ENCODE data around the gene STEAP3.

STEAP3 gene

DNA sequence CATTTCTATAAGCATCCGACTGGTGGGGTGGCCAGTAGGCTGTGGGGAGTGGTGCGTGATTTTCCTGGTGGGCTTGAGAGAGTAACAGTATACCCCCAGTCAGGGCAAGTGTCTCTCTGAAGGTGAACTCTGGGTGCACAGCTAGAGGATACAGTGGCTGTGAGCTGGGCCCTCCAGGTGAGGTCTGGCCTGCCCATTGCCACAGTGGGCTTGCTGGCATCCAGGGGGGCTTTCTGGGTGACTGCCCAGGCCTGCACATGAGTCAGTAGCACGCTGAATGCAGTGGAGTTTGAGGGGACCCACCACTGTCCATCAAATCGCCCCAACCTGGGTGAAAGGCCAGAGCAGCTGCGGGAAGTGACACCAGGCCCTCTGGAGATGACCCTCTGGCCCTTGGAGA lies 4.5 kb downstream of the STEAP3 start:
- no peak for DNase-seq

DNA sequence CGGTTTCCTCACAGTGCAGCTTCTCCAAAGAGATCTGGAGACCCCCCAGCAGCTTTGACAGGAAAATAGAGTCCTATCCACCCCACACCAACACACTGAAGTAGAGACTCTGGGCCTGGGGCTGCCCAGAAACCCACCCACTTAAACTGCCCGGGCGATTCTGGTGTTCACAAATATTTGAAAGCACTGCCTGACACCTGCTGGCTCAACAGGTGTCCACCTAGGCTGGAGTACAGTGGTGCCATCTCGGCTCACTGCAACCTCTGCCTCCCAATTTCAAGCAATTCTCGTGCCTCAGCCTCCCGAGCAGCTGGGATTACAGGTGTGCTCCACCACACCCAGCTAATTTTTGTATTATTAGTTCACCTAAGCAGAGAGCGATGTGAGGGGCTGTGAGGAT lies 5.3 kb downstream of the STEAP3 start:
- no peak for DNase-seq

DNA sequence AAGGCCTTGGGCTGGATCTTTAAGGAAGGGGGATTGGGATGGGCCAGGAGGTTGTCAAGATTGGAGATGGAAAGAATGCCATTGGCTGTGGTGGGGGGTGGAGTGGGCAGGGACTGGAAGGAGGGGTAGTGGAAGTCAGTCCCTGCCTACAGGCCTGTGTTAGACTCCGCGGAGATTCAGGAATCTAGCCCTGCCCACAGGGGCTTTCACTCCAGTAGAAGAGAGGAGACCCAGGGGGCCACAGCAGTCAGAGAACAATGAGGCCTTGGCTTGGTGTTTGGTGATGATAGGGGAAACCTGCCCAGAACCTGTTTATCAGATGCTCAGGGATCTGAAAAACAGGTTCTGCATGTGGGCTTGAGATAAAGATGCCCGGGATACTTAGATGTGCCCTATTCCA lies 6.1 kb downstream of the STEAP3 start:
- no peak for DNase-seq

DNA sequence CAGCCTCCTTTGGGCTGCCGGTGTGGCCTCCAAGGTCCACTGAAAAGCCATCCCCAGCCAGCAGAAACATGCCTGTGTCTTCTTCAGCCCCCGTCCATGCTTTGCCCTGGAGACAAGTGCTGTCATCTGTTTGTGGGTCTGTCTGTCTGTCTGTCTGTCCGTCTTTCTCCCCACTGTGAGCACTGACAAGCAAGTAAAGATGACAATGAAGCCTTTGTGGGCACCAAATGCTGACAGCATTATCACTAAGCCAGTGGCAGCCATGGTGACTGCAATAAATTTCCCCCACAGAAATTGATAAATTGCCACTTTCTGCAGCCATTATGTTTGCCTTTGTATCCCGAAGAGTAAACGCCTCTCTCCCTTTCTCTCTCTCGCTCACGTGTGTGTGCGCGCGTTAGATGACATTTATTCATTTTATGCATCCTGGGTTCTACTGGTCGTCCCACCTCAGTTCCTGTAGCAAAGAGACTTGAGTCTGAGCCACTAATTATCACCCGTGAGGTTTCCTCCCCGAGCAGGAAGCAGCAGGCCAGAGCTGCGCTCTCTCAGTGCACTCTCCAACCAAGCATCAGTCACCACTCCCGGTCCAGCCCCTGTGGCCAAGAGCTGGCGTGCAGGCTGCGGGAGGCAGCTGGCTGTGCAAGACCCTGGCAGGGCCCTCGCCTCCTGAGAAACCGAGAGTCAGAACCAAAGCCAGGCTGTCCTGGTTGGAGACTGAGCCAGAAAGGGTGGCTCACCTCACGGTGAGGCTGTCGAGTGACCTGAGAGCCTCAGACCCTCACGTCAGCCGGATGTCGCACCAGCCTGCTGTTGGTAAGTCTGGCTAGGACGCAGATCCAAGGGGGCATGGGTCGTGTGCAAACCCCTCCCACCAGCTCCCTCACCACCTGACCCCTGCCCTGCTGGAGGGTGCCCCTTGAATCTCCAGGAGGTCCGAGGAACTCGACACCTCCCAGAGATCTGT lies 6.9 kb downstream of the STEAP3 start:
- DNase-seq = no peak

DNA sequence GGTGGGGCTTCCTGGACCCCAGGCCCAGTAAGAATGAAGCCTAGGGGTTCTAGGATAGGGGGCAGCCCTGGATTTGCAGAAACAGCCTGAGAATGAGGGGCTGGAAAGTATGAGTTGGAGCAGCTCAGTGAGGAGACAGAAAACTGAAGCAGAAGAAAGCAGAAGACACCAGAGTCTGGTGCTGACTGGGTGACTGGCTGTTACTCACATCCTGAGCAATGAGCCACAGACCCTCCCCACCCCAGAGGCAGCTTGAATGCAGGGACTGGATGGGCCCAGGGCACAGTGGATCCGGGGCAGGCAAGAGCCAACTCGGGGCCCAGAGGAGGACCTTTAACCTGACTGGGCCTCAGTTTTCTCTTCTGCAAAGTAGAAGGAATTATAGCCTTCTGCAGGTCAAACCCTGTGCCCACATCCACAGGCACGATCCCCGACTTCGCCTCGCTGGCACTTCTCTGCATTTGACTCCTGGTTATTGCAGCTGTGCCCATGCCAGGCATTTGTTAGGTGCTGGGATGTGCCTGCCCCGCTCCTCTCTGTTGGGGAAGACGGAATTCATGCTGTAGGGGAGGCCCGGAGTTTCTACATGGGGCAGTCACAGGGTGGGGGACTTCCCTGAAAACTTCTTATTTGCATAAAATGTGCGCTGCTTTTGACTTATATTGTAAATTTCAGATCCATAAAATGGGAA lies 8.5 kb downstream of the STEAP3 start:
- DNase-seq = no peak

DNA sequence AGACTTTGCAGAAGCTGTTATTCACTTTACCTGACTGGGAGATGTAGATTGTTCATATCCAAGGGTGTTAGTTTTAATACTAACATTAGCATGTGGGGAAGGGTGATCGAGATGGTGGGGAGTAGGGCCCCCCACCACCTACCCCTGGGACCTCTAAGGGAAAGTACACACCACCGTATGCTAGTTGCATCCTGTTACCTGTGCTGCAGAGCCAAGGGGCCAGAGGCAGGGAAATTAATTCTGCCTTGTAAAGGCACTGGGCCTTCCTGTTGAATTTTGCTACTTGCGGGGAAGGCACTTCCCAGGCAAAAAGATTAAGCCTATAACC lies 9.0 kb downstream of the STEAP3 start:
- DNase-seq = no peak

DNA sequence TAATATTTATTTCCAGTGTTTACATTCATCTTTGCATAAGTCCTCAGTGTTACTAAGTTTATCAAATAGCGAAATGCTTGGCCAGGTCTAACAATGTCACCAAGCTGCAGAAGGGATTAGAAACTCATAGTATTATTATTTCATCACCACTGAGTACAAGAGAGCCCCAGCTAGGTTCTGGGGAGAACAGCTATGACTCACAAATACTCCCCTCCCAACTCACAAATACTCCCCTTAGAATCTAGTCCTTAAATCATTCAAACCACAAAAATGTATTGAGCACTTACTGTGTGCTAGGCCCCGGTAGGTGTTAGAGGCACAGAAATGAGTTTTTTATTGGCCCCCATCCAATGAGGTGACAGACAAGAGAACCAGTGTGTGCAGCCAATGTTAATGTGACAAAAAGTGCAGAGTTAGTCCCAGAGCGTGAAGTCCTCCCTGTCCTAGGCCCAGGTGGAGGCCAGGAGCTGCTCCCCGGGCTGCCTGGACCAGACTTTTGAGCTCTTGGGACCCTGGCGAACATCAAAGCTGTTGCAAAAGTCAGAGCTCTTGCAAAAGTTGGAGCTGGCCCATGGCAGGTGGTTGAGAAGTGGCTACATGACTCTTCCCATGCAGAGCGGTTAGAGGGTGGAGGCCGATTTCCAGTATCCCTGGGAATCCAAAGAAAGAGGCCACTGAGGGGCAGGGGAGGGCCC lies 9.8 kb downstream of the STEAP3 start:
- DNase-seq = no peak

DNA sequence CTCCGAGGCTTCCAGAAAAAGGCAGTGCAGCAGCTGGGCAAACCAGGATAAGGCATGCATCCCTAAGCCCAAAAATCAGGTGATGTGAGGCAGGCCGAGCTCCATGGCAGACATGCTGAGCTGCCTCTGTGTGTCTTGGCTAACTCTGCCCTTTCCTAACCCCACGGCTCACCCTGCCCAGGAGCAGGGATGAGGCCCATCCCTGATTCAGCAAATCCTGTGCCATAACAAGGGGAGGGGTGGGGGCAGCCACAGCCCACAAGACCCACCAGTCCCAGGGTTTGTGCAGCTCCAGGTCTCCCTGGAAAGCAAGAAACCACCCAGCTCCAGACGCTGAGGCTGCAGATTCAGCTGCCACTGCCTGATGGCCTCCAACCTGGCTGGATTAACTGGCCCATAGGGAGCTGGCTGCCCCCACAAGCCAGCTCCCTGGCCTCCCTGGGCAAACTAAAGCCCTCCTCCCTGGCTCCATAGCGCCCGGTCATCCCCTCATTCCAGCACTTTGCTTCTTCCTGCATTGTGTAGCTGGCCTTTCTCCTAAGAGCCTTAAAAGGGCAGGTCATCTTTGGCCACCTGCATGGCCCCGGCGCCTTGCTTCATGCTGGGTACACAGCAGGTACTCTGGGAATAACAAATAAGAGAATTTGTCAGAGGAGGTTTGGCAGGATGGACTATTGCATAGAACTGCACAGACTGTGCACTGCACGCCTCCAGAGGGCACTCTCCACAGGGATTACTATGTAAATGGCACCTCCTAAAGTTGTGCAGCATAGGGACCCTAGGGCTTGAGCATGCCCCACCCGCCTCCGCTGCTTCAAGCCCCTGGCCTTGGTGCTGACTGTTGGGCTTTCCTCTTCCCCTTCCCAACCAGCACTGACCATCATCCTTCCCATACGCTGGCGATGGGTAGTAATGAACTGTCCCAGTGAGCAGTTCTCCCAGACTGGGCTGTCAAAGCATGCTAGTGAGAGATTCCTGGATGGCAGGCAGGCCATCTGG lies 10.7 kb downstream of the STEAP3 start:
- DNase-seq = no peak

DNA sequence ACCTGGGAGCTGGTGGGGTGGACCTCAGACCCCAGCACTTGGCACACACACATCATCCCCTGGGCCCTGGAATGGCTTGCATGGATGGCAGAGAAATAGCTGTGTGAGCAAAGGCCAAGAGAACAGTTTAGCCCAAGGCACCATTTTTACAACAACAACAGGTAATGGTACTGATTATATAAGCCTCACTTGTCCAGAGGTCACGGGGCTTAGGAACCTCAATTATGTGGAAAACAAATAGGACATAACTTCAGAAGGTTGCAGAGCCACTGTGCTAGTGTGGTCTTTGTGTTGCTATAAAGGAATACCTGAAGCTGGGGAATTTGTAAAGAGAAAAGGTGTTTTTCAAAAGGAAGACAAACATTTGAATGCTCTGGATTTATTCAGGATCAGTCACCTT lies 13.2 kb downstream of the STEAP3 start:
- DNase-seq = no peak

DNA sequence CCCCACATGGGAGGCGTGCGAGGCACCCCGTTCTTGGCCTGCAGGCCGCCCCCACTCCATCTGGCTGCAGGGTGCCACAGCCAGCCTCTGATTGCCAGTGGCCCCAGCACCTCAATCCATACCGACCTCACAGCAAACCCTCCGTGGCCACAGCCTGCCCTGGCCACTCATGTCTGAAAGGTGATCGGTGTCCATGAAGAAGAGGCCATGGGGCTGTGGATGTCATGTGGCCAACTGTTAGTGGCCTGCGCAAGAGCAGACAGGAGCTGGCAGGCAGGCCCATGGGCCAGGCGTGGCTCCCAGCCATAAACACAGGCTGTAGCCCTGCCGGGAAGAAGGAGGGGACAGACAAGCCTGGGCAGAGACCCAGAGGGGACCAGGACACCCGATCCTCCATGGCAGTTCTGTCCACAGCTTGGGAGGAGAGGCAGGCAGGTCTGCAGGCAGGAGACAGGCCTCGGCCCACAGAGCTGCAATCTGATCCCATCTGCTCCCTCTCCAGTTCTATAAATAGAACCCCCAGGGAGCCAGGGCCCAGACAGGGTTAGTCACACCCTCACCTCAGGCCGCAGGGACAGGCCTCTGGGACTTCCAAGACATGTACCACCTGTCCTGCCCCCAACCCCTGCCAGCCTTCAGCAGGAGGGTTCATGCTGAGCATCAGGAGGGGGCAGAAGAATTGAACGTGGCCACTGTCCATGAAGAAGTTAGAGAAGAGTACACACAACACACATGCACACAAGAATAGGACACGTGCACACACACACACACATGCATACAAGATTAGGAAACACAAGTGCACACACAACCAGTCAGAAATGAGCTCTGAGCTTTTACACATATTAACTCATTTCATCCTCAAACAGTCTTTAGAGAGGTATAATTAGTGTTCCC lies 16.9 kb downstream of the STEAP3 start:
- DNase-seq = no peak

DNA sequence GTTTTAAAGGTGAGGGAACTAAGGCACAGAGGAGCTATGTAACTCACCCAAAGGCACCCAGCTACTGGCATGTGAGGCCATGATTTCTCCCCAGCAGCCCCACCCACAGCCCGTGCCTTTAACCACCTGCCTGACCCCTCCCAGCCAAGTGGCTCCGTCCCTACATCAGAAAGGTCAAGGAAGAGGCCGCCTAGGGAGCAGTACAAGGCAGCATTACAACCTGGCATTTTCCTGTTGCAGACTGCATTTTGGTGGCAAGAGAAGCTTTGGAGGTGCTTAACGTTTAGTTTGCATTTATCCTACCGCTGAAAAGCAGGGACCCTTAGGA lies 17.5 kb downstream of the STEAP3 start:
- DNase-seq = no peak

DNA sequence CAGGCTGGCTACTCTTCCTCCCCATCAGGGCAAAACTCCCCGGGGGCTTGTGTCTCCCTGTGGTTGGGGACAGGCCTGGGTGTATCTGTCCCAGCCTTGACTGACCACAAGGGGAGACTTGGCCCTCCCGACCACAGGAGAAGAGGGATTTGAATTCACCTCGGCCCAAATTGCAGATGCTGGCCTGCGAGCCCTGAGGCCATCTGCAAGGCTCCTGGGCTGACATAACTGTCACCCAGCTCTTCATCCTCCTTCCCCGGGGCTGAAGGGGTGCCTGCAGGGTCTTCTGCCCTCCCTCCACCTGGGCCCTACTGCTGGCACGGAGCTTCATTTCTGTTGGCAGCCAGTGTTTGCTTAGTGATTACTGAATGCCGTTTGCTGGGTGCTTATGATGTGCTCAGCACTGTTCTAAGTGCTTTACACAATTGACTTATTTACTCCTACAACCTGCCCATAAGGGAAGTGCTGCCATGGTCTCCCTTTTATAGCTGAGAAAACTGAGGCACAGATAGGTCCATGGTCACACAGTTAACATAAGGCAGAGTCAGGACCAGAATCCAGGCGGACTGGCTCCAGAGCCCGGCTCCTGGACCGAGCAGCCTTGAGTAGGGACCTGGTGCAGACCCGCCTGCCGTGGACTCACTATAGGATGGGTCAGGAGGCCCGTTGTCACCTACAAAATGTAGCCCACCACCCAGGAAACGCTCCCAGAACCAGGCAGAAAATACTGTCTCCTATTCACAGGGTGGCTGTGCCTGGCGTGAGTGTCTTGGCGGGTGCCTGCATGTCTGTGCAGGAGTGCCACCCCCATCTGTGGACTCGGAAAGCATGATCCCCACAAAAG lies 18.9 kb downstream of the STEAP3 start:
- DNase-seq = no peak

DNA sequence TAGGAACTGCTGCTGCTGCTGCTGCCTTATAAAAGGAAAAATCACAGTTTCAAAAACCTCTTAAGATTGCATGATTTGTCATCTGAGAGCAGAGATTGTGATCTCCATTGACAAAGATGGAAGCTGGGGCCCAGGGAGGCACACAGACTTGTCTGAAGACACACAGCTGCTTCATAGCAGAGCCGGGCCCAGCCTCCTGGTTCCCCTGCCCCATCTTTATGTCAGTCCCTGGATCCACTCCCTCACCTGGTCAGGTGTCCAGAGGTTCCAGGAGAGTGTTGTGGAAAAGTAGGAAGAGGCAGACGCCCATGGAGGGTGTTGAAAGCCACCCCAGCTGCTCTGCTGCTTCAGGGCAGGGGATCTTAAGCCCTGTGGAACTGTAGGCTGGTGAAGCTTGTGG lies 20.0 kb downstream of the STEAP3 start:
- DNase-seq = no peak

DNA sequence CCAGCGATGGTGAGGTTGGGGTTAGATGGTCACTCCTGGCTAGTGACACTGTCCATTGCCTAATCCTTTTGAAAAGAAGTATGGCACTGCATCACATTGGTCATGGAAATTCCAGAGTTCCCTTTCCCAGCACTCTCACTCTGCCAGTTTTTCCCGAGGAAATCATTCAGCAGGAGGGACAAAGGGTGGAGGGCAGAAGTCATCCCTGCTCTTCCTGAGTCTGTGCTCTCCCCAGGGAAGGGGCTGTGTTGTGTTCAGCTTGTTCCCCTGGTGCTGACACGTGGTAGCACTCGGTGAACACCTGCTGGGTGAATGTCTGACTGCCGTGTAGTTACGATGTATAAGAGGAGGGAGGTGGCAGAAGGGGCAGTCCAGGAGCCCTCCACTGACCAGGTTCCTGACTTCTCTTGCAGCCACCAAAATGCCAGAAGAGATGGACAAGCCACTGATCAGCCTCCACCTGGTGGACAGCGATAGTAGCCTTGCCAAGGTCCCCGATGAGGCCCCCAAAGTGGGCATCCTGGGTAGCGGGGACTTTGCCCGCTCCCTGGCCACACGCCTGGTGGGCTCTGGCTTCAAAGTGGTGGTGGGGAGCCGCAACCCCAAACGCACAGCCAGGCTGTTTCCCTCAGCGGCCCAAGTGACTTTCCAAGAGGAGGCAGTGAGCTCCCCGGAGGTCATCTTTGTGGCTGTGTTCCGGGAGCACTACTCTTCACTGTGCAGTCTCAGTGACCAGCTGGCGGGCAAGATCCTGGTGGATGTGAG lies 21.6 kb downstream of the STEAP3 start:
- DNase-seq = no peak

DNA sequence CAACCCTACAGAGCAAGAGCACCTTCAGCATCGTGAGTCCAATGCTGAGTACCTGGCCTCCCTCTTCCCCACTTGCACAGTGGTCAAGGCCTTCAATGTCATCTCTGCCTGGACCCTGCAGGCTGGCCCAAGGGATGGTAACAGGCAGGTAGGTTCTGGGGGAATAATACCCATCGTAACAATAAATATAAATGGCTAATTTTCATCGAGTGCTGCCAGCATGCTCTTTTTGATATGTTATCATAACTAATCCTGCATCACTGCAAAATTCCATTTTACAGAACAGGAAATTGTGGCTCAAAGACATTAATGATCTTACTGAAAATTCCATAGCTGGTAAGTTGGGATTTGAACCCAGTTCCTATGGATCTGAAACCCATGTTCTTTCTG lies 22.2 kb downstream of the STEAP3 start:
- DNase-seq = no peak

DNA sequence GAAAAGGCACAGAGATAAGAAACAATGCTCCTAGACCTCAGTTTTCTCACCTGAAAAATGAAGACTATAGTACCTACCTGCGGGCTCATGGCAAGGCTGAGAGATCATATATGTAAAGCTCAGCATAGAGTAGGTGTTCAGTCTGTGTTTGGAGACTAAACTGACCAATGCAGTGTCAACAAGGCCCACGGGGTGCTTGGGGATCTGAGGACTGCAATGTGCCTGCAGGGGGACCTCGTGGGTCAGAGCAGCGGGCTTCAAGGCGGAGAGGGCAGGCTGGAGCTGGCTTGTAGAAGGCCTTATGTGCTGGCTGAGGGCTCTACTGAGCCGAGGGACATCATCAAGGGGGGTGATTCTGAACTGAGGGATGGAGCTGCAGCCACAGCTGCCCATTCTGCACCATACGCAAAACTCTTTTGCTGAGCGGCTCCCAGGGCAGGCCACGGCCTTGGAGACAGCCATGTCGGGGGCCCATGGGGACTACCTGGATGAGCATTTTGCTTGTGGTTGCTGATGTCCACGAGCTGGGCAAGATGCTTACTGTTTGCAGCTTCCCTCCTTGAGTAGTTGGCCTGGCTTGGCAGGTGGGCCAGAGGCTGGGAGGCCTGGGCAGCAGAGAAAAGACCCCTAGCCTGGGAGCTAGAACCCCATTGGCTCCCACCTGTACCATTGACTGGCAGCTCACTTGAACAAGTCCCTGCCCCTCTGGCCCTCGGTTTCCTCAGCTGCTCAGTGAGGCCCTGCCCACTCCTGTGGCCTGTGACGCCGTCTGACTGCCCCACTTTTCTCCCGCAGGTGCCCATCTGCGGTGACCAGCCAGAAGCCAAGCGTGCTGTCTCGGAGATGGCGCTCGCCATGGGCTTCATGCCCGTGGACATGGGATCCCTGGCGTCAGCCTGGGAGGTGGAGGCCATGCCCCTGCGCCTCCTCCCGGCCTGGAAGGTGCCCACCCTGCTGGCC lies 23.5 kb downstream of the STEAP3 start:
- DNase-seq = no peak

DNA sequence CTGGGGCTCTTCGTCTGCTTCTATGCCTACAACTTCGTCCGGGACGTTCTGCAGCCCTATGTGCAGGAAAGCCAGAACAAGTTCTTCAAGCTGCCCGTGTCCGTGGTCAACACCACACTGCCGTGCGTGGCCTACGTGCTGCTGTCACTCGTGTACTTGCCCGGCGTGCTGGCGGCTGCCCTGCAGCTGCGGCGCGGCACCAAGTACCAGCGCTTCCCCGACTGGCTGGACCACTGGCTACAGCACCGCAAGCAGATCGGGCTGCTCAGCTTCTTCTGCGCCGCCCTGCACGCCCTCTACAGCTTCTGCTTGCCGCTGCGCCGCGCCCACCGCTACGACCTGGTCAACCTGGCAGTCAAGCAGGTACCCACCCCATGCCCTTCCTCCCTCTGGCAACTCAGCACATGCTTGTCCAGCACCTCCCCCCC lies 24.2 kb downstream of the STEAP3 start:
- DNase-seq = no peak

DNA sequence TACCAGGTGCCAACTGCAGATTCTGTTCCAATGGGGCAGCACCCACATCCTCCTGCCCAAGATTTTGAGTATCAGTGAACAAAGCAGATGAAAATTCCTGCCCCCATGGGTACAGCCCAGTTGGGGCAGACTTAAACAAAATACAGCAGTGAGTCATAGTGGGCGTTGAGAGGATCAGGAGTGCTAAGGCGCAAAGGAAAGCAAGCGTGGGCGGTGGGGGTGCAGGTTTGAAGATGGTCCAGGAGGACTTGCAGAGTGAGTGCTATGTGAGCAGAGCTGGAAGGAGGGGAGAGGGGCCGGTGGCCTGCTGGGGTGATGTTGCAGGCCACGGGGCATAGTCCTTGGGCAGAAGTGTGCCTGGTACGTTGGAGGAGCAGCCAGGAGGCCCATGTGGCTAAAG lies 24.7 kb downstream of the STEAP3 start:
- no peak for DNase-seq

DNA sequence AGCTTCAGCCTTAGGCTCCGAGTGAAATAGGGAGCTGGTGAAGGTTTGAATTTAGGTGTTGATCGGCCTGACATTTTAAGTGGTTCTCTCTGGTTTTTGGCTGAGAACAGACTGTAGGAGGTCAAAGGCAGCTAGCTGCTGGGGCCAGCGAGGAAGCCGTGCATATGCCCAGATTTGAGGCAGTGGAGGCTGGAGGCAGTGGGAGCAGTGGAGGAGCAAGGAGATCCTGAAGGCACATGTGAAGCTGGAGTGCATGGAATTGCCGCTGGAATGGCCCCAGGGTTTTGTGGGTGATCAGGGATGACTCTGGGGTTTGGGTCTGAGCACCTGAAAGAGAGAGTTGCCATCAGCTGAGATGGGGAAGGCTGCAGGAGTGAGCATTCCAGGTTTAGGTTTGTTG lies 25.1 kb downstream of the STEAP3 start:
- no peak for DNase-seq

Measured in CD4-positive, alpha-beta T cell treated with Interferon alpha-2 for 1 hour (primary cell).